Lower leg skin (tissue), 4 donors: ENCODE measurements around the gene EYA2. TPM values are rescaled to one million over a fixed set of nuclear protein-coding genes. Genes with fewer than 3 reads are reported as not detected.

Experiments
- DNase-seq, 2 donors: peaks; one replicate each; pipeline ENCODE4 v3.0.0-alpha.2; 2019; ENCODE audit warnings: low spot score in 2 of 2
- H3K4me3 ChIP-seq: fragments of 200-600 bp; sonication (generic); 2 replicates; pipeline ENCODE4 v1.5.1; 2017; ENCODE audit warnings: mild to moderate bottlenecking, low read depth; ENCODE audit not compliant: poor library complexity, severe bottlenecking
- CTCF ChIP-seq, 3 donors: fragments of 450-650 bp; IDR thresholded peaks; one replicate each; pipeline ENCODE4 v1.5.1; 2016; ENCODE audit warnings: antibody characterized with exemption in 3 of 3, mild to moderate bottlenecking in 3 of 3, moderate library complexity in 2 of 3
- POLR2A ChIP-seq, 2 donors: fragments of 450-650 bp; IDR thresholded peaks; one replicate each; pipeline ENCODE4 v1.6.1; 2016 to 2017; ENCODE audit warnings: antibody characterized with exemption in 2 of 2, mild to moderate bottlenecking in 1 of 2, moderate library complexity in 1 of 2
- WGBS, 2 donors: methylation state at CpG; one replicate each; pipeline ENCODE4 v1.1.5; 2018; 5-methylcytosine and 5-hydroxymethylcytosine counted together
- intact Hi-C: fragments of 100-400 bp; cut with DNase I; formaldehyde crosslinking; loops from one replicate; pipeline ENCODE4 v1.15.0; 2023; ENCODE audit warnings: low total_unique reads
- total RNA-seq, 4 donors: library from RNA; depleted of rRNA; stranded (reverse); fragments of >200 nt; gene quantifications; one replicate each; pipeline ENCODE4 v1.1.0, GENCODE V29; 2016

EYA2 gene
- total RNA-seq, 4 donors from 2014 or later: 0.63 to 6.1 (median 3.3) TPM

DNA sequence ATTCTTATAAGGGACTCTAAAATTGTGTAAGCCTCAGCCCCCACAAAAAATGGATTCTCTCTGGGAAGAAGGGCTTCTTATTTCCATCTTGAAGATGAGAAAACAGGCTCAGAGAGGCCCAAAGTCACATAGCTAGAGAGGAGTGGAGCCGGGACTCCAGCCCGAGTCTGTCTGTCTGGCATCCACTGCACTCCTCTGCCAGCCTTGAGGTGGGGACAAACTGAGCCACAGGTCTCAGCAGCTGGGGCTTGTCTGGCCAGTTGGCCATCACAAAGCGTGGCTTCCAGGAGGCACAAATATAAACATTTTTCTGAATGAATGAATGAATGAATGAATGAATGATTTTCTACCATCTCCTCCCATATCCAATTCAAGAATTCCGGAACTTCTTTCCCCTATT is 42.9 kb upstream of the EYA2 start:
- no peak overlapping the region for H3K4me3 ChIP-seq
- 92% methylated on average over 4 of the region's 4 CpGs for WGBS, 2 donors
- intact Hi-C loops: no loop called here
- TF ChIP-seq CTCF (IDR thresholded peaks at IDR 0.05) (no peak), POLR2A (IDR thresholded peaks at IDR 0.05) (no peak)
- no peak for DNase-seq

DNA sequence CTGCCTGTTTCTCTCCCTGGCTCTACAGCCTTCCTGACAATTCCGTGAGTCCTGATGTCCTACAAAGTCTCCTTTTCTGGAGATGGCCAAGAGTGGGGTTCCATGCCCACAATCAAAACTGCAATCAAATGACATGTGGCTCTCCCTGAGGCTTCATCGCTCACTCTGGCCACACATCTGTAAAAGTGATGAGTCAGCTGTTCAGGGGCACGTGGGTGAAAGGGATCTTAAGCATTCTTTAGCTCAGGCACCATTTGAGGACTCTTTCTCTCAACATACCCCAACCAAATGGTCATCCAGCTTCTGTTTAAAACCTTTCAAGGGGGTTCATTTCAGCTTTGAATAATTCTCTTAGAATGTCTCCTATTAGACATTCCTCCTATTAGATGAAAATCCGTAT is 42.3 kb upstream of the EYA2 start:
- intact Hi-C loops: no loop called here
- 60 to 73% methylated on average over 4 of the region's 4 CpGs for WGBS, 2 donors
- TF ChIP-seq POLR2A (IDR thresholded peaks at IDR 0.05) (no peak), CTCF (IDR thresholded peaks at IDR 0.05) (no peak)
- no peak overlapping the region for H3K4me3 ChIP-seq
- no peak for DNase-seq

DNA sequence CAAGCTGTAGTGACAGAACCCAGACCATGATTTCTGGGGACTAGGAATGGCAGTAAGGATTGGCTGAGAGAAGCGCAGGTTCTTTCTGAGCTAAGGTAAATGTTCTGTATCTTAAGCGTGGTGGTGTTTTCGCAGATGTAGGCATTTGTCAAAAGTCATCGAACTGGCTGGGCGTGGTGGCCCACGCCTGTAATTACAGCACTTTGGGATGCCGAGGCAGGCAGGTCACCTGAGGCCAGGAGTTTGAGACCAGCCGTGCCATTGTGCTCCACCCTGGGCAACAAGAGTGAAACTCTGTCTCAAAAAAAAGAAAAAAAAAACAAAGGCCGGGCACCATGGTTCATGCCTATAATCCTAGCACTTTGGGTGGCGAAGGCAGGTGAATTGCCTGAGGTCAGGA is 40.7 kb upstream of the EYA2 start:
- TF ChIP-seq POLR2A (IDR thresholded peaks at IDR 0.05) (no peak), CTCF (IDR thresholded peaks at IDR 0.05) (no peak)
- no peak overlapping the region for H3K4me3 ChIP-seq
- no peak for DNase-seq
- 84 to 86% methylated on average over 10 of the region's 10 CpGs for WGBS, 2 donors
- intact Hi-C loops: no loop called here

DNA sequence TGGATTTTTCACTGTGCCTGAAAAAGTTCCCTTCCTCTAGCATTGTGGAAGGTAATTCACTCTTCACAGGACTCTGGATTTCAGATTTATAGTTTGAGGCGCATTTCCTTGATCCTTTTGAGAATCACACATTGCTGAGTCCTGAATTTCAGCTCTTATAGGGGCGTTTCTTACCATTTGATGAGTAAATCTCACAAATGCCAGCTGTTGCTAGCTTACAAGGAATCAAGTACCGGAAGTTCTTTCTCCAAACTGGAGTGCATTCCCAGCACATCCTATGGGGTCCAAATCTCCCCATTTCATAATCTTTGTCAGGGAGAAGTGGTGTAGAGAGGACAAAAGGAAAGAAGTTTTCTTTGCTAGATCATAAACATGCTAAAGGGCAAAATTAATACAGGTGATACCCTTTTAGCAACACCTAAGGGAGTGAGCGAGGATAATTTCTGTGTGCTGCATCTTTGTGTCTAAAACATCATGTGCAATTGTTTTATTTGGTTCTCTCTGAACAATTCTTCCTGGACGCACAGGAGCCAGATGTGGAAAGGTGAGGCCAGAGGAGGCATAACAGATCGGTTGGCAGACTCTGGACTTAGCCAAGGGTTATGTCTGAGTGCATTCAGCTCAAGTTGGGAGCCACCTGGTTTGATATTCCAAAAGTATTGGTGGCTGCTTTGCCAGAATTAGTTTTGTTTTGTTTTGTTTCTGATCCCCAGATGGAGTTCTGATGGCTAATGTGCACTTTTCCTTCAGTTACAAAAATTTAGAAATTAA is 37.4 kb upstream of the EYA2 start:
- intact Hi-C loops: no loop called here
- DNase-seq: no peak
- H3K4me3 ChIP-seq: no peak overlapping the region
- TF ChIP-seq CTCF (IDR thresholded peaks at IDR 0.05) (no peak), POLR2A (IDR thresholded peaks at IDR 0.05) (no peak)
- WGBS, 2 donors: 48 to 57% methylated on average over 6 of the region's 6 CpGs

- no peak for DNase-seq
- WGBS, 2 donors: 81 to 95% methylated on average over 4 of the region's 4 CpGs
- no peak for TF ChIP-seq POLR2A (IDR thresholded peaks at IDR 0.05)
- no peak for TF ChIP-seq CTCF (IDR thresholded peaks at IDR 0.05)
- intact Hi-C loops: no loop called here
- no peak overlapping the region for H3K4me3 ChIP-seq
These were observed 28.8 kb upstream of the EYA2 start for GRCh38 chr20:46865824-46866223.

- intact Hi-C loops: no loop called here
- TF ChIP-seq CTCF (IDR thresholded peaks at IDR 0.05): no peak
- no peak for TF ChIP-seq POLR2A (IDR thresholded peaks at IDR 0.05)
- 89% methylated on average over 1 of the region's 1 CpG for WGBS, 2 donors
- no peak for DNase-seq
- H3K4me3 ChIP-seq: no peak overlapping the region
These were observed 24.6 kb upstream of the EYA2 start for GRCh38 chr20:46870041-46870440.
